IMR-90 (cell line): ENCODE results near the gene DTD1. TPM values are rescaled to one million over a fixed set of nuclear protein-coding genes. Genes with fewer than 3 reads are reported as not detected.
A peak's percentile ranks its signal among the peaks of the same experiment; 100 is the strongest.

Experiments
- ATAC-seq: fragments of 200-7000 bp; cut with Tn5 transposase; 2 replicates; pipeline ENCODE4 v1.9.1; 2020; ENCODE audit warnings: low read depth, mild to moderate bottlenecking, moderate library complexity
- BruUV-seq: library from RNA; stranded (reverse); fragments of 400-500 nt; replicated peaks from 2 replicates; lab custom pipeline; 2021; lab: Mats Ljungman, UMichigan
- CTCF ChIA-PET: fragments of 300-600 bp; formaldehyde crosslinking; extraction: SDS; loops from one replicate; lab custom pipeline; 2021; ENCODE audit warnings: antibody characterized with exemption; lab: Yijun Ruan, JAX
- POLR2A ChIA-PET: fragments of 300-600 bp; sonication (Branson Sonifier 250); formaldehyde crosslinking; loops from one replicate; lab custom pipeline; 2022; ENCODE audit warnings: antibody characterized with exemption; ENCODE audit not compliant: unreplicated experiment; lab: Charles Lee
- DNase-seq: peaks from one replicate; pipeline ENCODE4 v3.0.0; 2013
- H2AFZ ChIP-seq: replicated peaks from 2 replicates; pipeline ENCODE3; 2013; ENCODE audit warnings: low read length, mild to moderate bottlenecking; ENCODE audit not compliant: poor library complexity
- H2AK5ac ChIP-seq: 2 replicates; pipeline ENCODE4 v1.6.1; 2013; ENCODE audit warnings: low read depth, low read length, inconsistent platforms
- H2AK9ac ChIP-seq: replicated peaks from 2 replicates; pipeline ENCODE3; 2013; ENCODE audit warnings: mild to moderate bottlenecking, low read depth, low read length, moderate library complexity; ENCODE audit not compliant: poor library complexity
- H2BK120ac ChIP-seq: 2 replicates; pipeline ENCODE4 v1.6.1; 2013; ENCODE audit warnings: low read depth, low read length, inconsistent platforms
- H2BK15ac ChIP-seq: 3 replicates; pipeline ENCODE4 v1.6.1; 2013; ENCODE audit warnings: low read depth, low read length, inconsistent platforms
- H2BK20ac ChIP-seq: 2 replicates; pipeline ENCODE4 v1.6.1; 2013; ENCODE audit warnings: low read depth, mild to moderate bottlenecking, inconsistent platforms, low read length, moderate library complexity
- H2BK5ac ChIP-seq: 2 replicates; pipeline ENCODE4 v1.6.1; 2013; ENCODE audit warnings: mild to moderate bottlenecking, low read depth, low read length, inconsistent platforms; ENCODE audit not compliant: poor library complexity, severe bottlenecking
- H3K14ac ChIP-seq: replicated peaks from 2 replicates; pipeline ENCODE4 v1.6.1; 2013; ENCODE audit warnings: low read depth, low read length, inconsistent platforms
- H3K18ac ChIP-seq: 2 replicates; pipeline ENCODE4 v1.6.1; 2013; ENCODE audit warnings: low read depth, low read length, control low read depth
- H3K23ac ChIP-seq: 2 replicates; pipeline ENCODE4 v1.6.1; 2013; ENCODE audit warnings: low read depth, low read length, inconsistent platforms
- H3K27ac ChIP-seq: 2 replicates; pipeline ENCODE4 v1.5.1; 2013; ENCODE audit warnings: mild to moderate bottlenecking, control low read depth, low read length; ENCODE audit not compliant: insufficient read depth
- H3K27me3 ChIP-seq: 2 replicates; pipeline ENCODE4 v1.6.1; 2013; ENCODE audit warnings: low read length; ENCODE audit not compliant: control insufficient read depth, insufficient read depth
- H3K36me3 ChIP-seq: 2 replicates; pipeline ENCODE4 v1.6.1; 2013; ENCODE audit warnings: low read length, mixed read lengths; ENCODE audit not compliant: control insufficient read depth, insufficient read depth
- H3K4ac ChIP-seq: 2 replicates; pipeline ENCODE4 v1.6.1; 2013; ENCODE audit warnings: low read depth, low read length, inconsistent platforms
- H3K4me1 ChIP-seq: 2 replicates; pipeline ENCODE4 v1.6.1; 2013; ENCODE audit warnings: low read length, mixed read lengths; ENCODE audit not compliant: control insufficient read depth, insufficient read depth
- H3K4me2 ChIP-seq: 2 replicates; pipeline ENCODE4 v1.6.1; 2013; ENCODE audit warnings: low read depth, mild to moderate bottlenecking, control low read depth, low read length, moderate library complexity
- H3K4me3 ChIP-seq: 2 replicates; pipeline ENCODE4 v1.5.1; 2013; ENCODE audit warnings: low read depth, mild to moderate bottlenecking, control low read depth, low read length, moderate library complexity; ENCODE audit not compliant: insufficient read depth
- H3K56ac ChIP-seq: 2 replicates; pipeline ENCODE4 v1.6.1; 2013; ENCODE audit warnings: low read length, inconsistent platforms; ENCODE audit not compliant: insufficient read depth; ENCODE audit errors: extremely low read depth
- H3K79me1 ChIP-seq, 2 experiments: 2 replicates each; pipeline ENCODE4 v1.6.1; 2013; ENCODE audit warnings: low read length in 2 of 2, inconsistent platforms in 1 of 2, low read depth in 1 of 2
- H3K9ac ChIP-seq: 2 replicates; pipeline ENCODE4 v1.6.1; 2013; ENCODE audit warnings: low read depth, low read length, control low read depth
- H3K9me1 ChIP-seq: 2 replicates; pipeline ENCODE4 v1.6.1; 2013; ENCODE audit warnings: low read length, inconsistent platforms; ENCODE audit not compliant: insufficient read depth
- H3K9me3 ChIP-seq: 2 replicates; pipeline ENCODE4 v1.6.1; 2013; ENCODE audit warnings: low read length; ENCODE audit not compliant: control insufficient read depth, insufficient read depth
- H4K20me1 ChIP-seq: 2 replicates; pipeline ENCODE4 v1.6.1; 2013; ENCODE audit warnings: low read length, inconsistent platforms; ENCODE audit not compliant: insufficient read depth
- H4K5ac ChIP-seq: 2 replicates; pipeline ENCODE4 v1.6.1; 2013; ENCODE audit warnings: mild to moderate bottlenecking, low read depth, low read length, control low read depth
- H4K8ac ChIP-seq, 2 experiments: 2 replicates each; pipeline ENCODE4 v1.6.1; 2013; ENCODE audit warnings: low read depth in 2 of 2, low read length in 2 of 2, control low read depth in 1 of 2, inconsistent platforms in 1 of 2
- H4K91ac ChIP-seq: 2 replicates; pipeline ENCODE4 v1.6.1; 2013; ENCODE audit warnings: low read depth, low read length, inconsistent platforms; ENCODE audit not compliant: insufficient read depth
- BHLHE40 ChIP-seq: fragments of 150-350 bp; IDR thresholded peaks from 2 replicates; pipeline ENCODE4 v1.6.1; 2016; ENCODE audit warnings: mild to moderate bottlenecking, low read depth, low read length
- CEBPB ChIP-seq: IDR thresholded peaks from 2 replicates; pipeline ENCODE4 v1.6.1; 2012; ENCODE audit warnings: low read depth, low read length, improper control_type of control experiment
- ELK1 ChIP-seq: fragments of 150-350 bp; IDR thresholded peaks from 2 replicates; pipeline ENCODE4 v1.6.1; 2016; ENCODE audit warnings: low read depth, mild to moderate bottlenecking, low read length, moderate library complexity, borderline replicate concordance
- FOS ChIP-seq: fragments of 150-350 bp; IDR thresholded peaks from 2 replicates; pipeline ENCODE4 v1.6.1; 2016; ENCODE audit warnings: low read depth, low read length
- MAFK ChIP-seq: IDR thresholded peaks from 2 replicates; pipeline ENCODE4 v1.6.1; 2012; ENCODE audit warnings: low read depth, low read length, improper control_type of control experiment
- MXI1 ChIP-seq: IDR thresholded peaks from 2 replicates; pipeline ENCODE4 v1.6.1; 2012; ENCODE audit warnings: low read depth, mild to moderate bottlenecking, low read length, moderate library complexity, borderline replicate concordance
- NFE2L2 ChIP-seq: fragments of 150-350 bp; IDR thresholded peaks from 2 replicates; pipeline ENCODE4 v1.6.1; 2016; ENCODE audit warnings: low read depth, mild to moderate bottlenecking, low read length
- POLR2A ChIP-seq: IDR thresholded peaks from 2 replicates; pipeline ENCODE4 v1.6.1; 2012; ENCODE audit warnings: mild to moderate bottlenecking, low read depth, low read length
- RAD21 ChIP-seq: IDR thresholded peaks from 2 replicates; pipeline ENCODE4 v1.6.1; 2012; ENCODE audit warnings: low read length, improper control_type of control experiment
- RCOR1 ChIP-seq: IDR thresholded peaks from 2 replicates; pipeline ENCODE4 v1.6.1; 2012; ENCODE audit warnings: mild to moderate bottlenecking, low read length, improper control_type of control experiment; ENCODE audit not compliant: insufficient replicate concordance
- RFX5 ChIP-seq: IDR thresholded peaks from 2 replicates; pipeline ENCODE4 v1.8.0; 2012; ENCODE audit warnings: low read depth, mild to moderate bottlenecking, low read length, moderate library complexity
- SMC3 ChIP-seq: fragments of 150-350 bp; IDR thresholded peaks from 2 replicates; pipeline ENCODE4 v1.6.1; 2016; ENCODE audit warnings: low read depth, mild to moderate bottlenecking, antibody characterized with exemption, low read length, moderate library complexity
- USF2 ChIP-seq: fragments of 150-350 bp; IDR thresholded peaks from 2 replicates; pipeline ENCODE4 v1.6.1; 2017; ENCODE audit warnings: mild to moderate bottlenecking, antibody characterized with exemption, low read length, low read depth
- WGBS, 2 experiments: methylation state at CpG; one replicate each; pipeline versions ENCODE4 v1.1.5 to v1.1.7; 2013; ENCODE audit warnings: missing lambda C conversion rate in 2 of 2; ENCODE audit not compliant: insufficient read length in 1 of 2; ENCODE audit errors: extremely low coverage in 2 of 2; 5-methylcytosine and 5-hydroxymethylcytosine counted together
- dilution Hi-C: fragments of 300-500 bp; cut with HindIII; formaldehyde crosslinking; loops from one replicate; pipeline ENCODE4 v1.14.3; 2018; ENCODE audit warnings: low sequenced_read_pairs; ENCODE audit not compliant: unreplicated experiment
- in situ Hi-C: fragments of 300-500 bp; cut with MboI; formaldehyde crosslinking; loops from 3 replicates; pipeline ENCODE4 v1.14.3; 2019; ENCODE audit warnings: low sequenced_read_pairs, inconsistent platforms, mixed read lengths
- intact Hi-C: fragments of 100-400 bp; cut with micrococcal nuclease; formaldehyde crosslinking; loops from 2 replicates; pipeline ENCODE4 v1.10.0; 2022
- polyA plus RNA-seq, 3 experiments: library from polyadenylated mRNA; depleted of rRNA; stranded (reverse); fragments of >200 nt; gene quantifications; 2 replicates each; pipeline ENCODE4 v1.2.3, GENCODE V29; 2012; ENCODE audit warnings: low replicate concordance in 1 of 3
- total RNA-seq: library from RNA; depleted of rRNA; stranded (reverse); fragments of >200 nt; gene quantifications from 2 replicates; pipeline ENCODE4 v1.2.3, GENCODE V29; 2012

Gene DTD1
- total and polyA plus RNA-seq, 2 of the 4 experiments (the other 2 are of a cell fraction) = 73.1 to 101 TPM

GRCh38 chr20:18615020-18615650, 27.3 kb downstream of the DTD1 start:
- peak; percentile 44; the same call in 1 of the 2 replicates for ATAC-seq
- TF ChIP-seq BHLHE40 (no peak), CEBPB (no peak), USF2 (no peak), POLR2A (no peak), SMC3 (no peak), NFE2L2 (no peak), MXI1 (no peak), RFX5 (no peak), FOS (no peak), MAFK (no peak), RAD21 (no peak), RCOR1 (no peak), ELK1 (no peak)
- Histone ChIP-seq H4K5ac (no peak overlapping the region), H3K56ac (no peak overlapping the region), H3K4me1 (0 out of 2 replicates have a peak, but pooled peaks cover 1% of the 10 kb centered on the region), H2AFZ (no peak overlapping the region), H3K4ac (no peak overlapping the region), H3K4me3 (no peak overlapping the region), H3K27ac (no peak overlapping the region), H3K14ac (no peak overlapping the region), H3K9me1 (peaks cover 9% of the 10 kb centered on the region), H3K18ac (no peak overlapping the region), H4K91ac (no peak overlapping the region), H2AK9ac (no peak overlapping the region), H3K9ac (no peak overlapping the region), H3K9me3 (no peaks in the 10 kb centered on the region), H3K23ac (no peak overlapping the region), H2BK5ac (no peak overlapping the region), H3K79me1 (peaks cover 10 to 13% of the 10 kb centered on the region in 2 experiments; a peak in 2 of 4 replicates), H3K36me3 (peaks cover 3% of the 10 kb centered on the region; the same call in 1 of the 2 replicates), H4K8ac (no peak overlapping the region), H4K20me1 (no peaks in the 10 kb centered on the region), H2BK20ac (no peak overlapping the region), H2BK15ac (no peak overlapping the region), H3K27me3 (no peaks in the 10 kb centered on the region), H2AK5ac (no peak overlapping the region), H3K4me2 (no peak overlapping the region), H2BK120ac (no peak overlapping the region)
- CTCF ChIA-PET = interaction anchor here (0.9 kb wide), 1 partner anchor 22 kb away, joined by 3 read pairs; no protein-coding TSS in a partner anchor
- intact Hi-C loops (no loop called here), in situ Hi-C loops (no loop called here), dilution Hi-C loops (no loop called here)
- POLR2A ChIA-PET = no interaction called here
- no CpG with 5 or more reads among the region's 5 CpGs for WGBS, 2 experiments
- no TSS peak for BruUV-seq
- DNase-seq = no peak
